ENCODE data around the gene PCDHGA4.
A peak's percentile ranks its signal among the peaks of the same experiment; 100 is the strongest.
"Not testable (repeated sequence)": the region's sequence is repeated elsewhere in the genome, so short reads cannot be mapped to it uniquely, and the experiment has no call there.

Gene PCDHGA4

GRCh38 chr5:141338538-141339306 lies 16.1 kb upstream of the PCDHGA4 start, which contains the start of gene PCDHGA2:
Gene PCDHGA2 (plus strand): TSS chr5:141338760.
- in situ Hi-C loops (cut with MboI; ENCODE audit: low sequenced_read_pairs, unreplicated experiment) = no loop called here
- TF ChIP-seq CTCF (IDR thresholded peaks at IDR 0.05; ENCODE audit: borderline replicate concordance, control extremely low read depth, extremely low read depth, insufficient read depth, missing control alignments) = peak; percentile 27
- peak; percentile 43 for DNase-seq (ENCODE audit: low spot score)

- in situ Hi-C loops (cut with MboI; ENCODE audit: low sequenced_read_pairs, unreplicated experiment); DNase-seq (ENCODE audit: low spot score): not testable (repeated sequence)
These were observed 14.0 kb upstream of the PCDHGA4 start for GRCh38 chr5:141340781-141341354.

- no peak for DNase-seq (ENCODE audit: low spot score)
- no peak for TF ChIP-seq CTCF (IDR thresholded peaks at IDR 0.05; ENCODE audit: borderline replicate concordance, control extremely low read depth, extremely low read depth, insufficient read depth, missing control alignments)
- in situ Hi-C loops (cut with MboI; ENCODE audit: low sequenced_read_pairs, unreplicated experiment) = no loop called here
These were observed 12.0 kb upstream of the PCDHGA4 start for GRCh38 chr5:141342773-141343172.

- DNase-seq (ENCODE audit: low spot score) = no peak
- no peak for TF ChIP-seq CTCF (IDR thresholded peaks at IDR 0.05; ENCODE audit: borderline replicate concordance, control extremely low read depth, extremely low read depth, insufficient read depth, missing control alignments)
- in situ Hi-C loops (cut with MboI; ENCODE audit: low sequenced_read_pairs, unreplicated experiment) = no loop called here
These were observed 11.4 kb upstream of the PCDHGA4 start, which contains the start of gene PCDHGA3 for GRCh38 chr5:141343242-141343952. Gene PCDHGA3 (plus strand): TSS chr5:141343829. CDS start chr5:141344034, 205 bp downstream.

- in situ Hi-C loops (cut with MboI; ENCODE audit: low sequenced_read_pairs, unreplicated experiment) = no loop called here
- no peak for TF ChIP-seq CTCF (IDR thresholded peaks at IDR 0.05; ENCODE audit: borderline replicate concordance, control extremely low read depth, extremely low read depth, insufficient read depth, missing control alignments)
- no peak for DNase-seq (ENCODE audit: low spot score)
These were observed 10.8 kb upstream of the PCDHGA4 start for GRCh38 chr5:141343953-141344463.

GRCh38 chr5:141345327-141345726 lies 9.5 kb upstream of the PCDHGA4 start:
- TF ChIP-seq CTCF (IDR thresholded peaks at IDR 0.05; ENCODE audit: borderline replicate concordance, control extremely low read depth, extremely low read depth, insufficient read depth, missing control alignments) = no peak
- no peak for DNase-seq (ENCODE audit: low spot score)
- in situ Hi-C loops (cut with MboI; ENCODE audit: low sequenced_read_pairs, unreplicated experiment) = no loop called here

- in situ Hi-C loops (cut with MboI; ENCODE audit: low sequenced_read_pairs, unreplicated experiment); DNase-seq (ENCODE audit: low spot score): not testable (repeated sequence)
These were observed 8.8 kb upstream of the PCDHGA4 start for GRCh38 chr5:141346017-141346416.
